GM23338 (cell line): ENCODE results near the gene EFCAB10.

Experiments
- CREB1 ChIP-seq: fragments of 250-450 bp; sonication (Bioruptor Pico); IDR thresholded peaks from 2 replicates; pipeline ENCODE4 v1.5.0; 2020; ENCODE audit warnings: low read depth, mild to moderate bottlenecking, moderate library complexity
- ETS1 ChIP-seq: IDR thresholded peaks from 2 replicates; pipeline ENCODE4 v1.6.1; 2016; ENCODE audit warnings: antibody characterized with exemption
- EZH2 ChIP-seq: fragments of 200-600 bp; sonication (generic); IDR thresholded peaks from one replicate; pipeline ENCODE4 v1.8.0; 2017; ENCODE audit warnings: antibody characterized with exemption, mild to moderate bottlenecking, low read depth; ENCODE audit not compliant: unreplicated experiment
- EZH2phosphoT487 ChIP-seq: fragments of 200-600 bp; sonication (generic); IDR thresholded peaks from one replicate; pipeline ENCODE4 v1.8.1; 2018; ENCODE audit warnings: antibody characterized with exemption; ENCODE audit not compliant: unreplicated experiment
- ZNF331 ChIP-seq: fragments of 250-450 bp; sonication (Bioruptor Pico); IDR thresholded peaks from 2 replicates; pipeline ENCODE4 v1.5.0; 2020; ENCODE audit warnings: low read depth, mild to moderate bottlenecking, moderate library complexity

DNA sequence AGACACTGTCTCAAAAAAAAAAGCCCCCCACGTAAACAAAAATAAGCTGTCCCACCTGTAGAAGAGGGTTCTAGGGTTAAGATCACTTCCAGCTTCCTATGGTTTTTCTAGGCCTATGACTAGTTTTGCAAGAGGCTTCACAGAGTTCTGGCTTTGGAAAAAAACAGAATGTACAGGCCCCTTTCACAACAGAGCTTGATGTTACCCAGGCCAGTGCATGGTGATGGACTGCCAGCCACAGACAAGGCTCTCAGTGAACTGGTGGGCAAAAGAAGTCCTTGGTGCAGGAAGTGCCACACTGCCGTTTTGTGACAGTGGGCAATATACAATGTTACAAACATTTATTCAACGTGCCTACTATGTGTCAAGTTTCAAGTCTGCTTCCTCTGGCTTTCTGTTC is 18.3 kb upstream of the EFCAB10 start:
- no peak for TF ChIP-seq EZH2phosphoT487
- TF ChIP-seq ZNF331 (CRISPR knock-in tag), result no peak
- TF ChIP-seq ETS1, result no peak
- TF ChIP-seq EZH2, result no peak
- no peak for TF ChIP-seq CREB1 (CRISPR knock-in tag)
